Small intestine (tissue), 7 donors: Measurements from ENCODE around the gene CYP19A1. TPM values are rescaled to one million over a fixed set of nuclear protein-coding genes. Genes with fewer than 3 reads are reported as not detected.

ENCODE experiments used
- DNase-seq, 2 donors: peaks; one replicate each; pipeline versions ENCODE4 v3.0.0 to v3.0.0-alpha.2; 2013
- FAIRE-seq: peaks from 2 replicates; lab custom pipeline; 2012; peaks lifted over from hg19 to GRCh38; lab: Jason Lieb, UNC
- H3K27ac ChIP-seq, 3 donors: one replicate each; pipeline ENCODE4 v1.5.1; 2013; ENCODE audit warnings: low read length in 2 of 3, mild to moderate bottlenecking in 2 of 3, control low read depth in 1 of 3, inconsistent platforms in 1 of 3, low read depth in 1 of 3, moderate library complexity in 1 of 3
- H3K27me3 ChIP-seq, 3 donors: one replicate each; pipeline ENCODE4 v1.6.1; 2013; ENCODE audit warnings: low read length in 3 of 3, inconsistent platforms in 1 of 3; ENCODE audit not compliant: control insufficient read depth in 3 of 3, insufficient read depth in 3 of 3
- H3K36me3 ChIP-seq, 3 donors: one replicate each; pipeline ENCODE4 v1.6.1; 2013; ENCODE audit warnings: low read length in 3 of 3, inconsistent platforms in 1 of 3, low read depth in 1 of 3, mild to moderate bottlenecking in 1 of 3, moderate library complexity in 1 of 3; ENCODE audit not compliant: control insufficient read depth in 3 of 3, insufficient read depth in 2 of 3
- H3K4me1 ChIP-seq, 3 donors: one replicate each; pipeline ENCODE4 v1.6.1; 2013; ENCODE audit warnings: low read length in 2 of 3, inconsistent platforms in 1 of 3, low read depth in 1 of 3, mild to moderate bottlenecking in 1 of 3, moderate library complexity in 1 of 3; ENCODE audit not compliant: control insufficient read depth in 3 of 3, insufficient read depth in 2 of 3
- H3K4me3 ChIP-seq, 3 donors: one replicate each; pipeline ENCODE4 v1.5.1; 2013; ENCODE audit warnings: low read length in 3 of 3, control low read depth in 1 of 3, inconsistent platforms in 1 of 3, low read depth in 1 of 3, mild to moderate bottlenecking in 1 of 3, moderate library complexity in 1 of 3
- H3K9me3 ChIP-seq, 2 donors: one replicate each; pipeline ENCODE4 v1.6.1; 2013; ENCODE audit warnings: low read depth in 1 of 2, low read length in 1 of 2; ENCODE audit not compliant: control insufficient read depth in 2 of 2, insufficient read depth in 1 of 2
- WGBS, 3 donors: extraction: QIAGEN DNeasy Blood & Tissue Kit; methylation state at CpG; one replicate each; pipeline ENCODE4 v1.1.7; 2013; 5-methylcytosine and 5-hydroxymethylcytosine counted together
- polyA plus RNA-seq, 4 donors: library from polyadenylated mRNA; stranded (reverse) in 3 of 4; unstranded in 1 of 4; fragments of 200-250 nt in 3 of 4; fragments of 120-200 nt in 1 of 4; gene quantifications; one replicate each; pipeline versions ENCODE4 v1.2.1 to v1.2.3, GENCODE V29; 2013
- donor health status: healthy with polysubstance abuse.
- donor health status: control.
- donor health status: control.
- donor health status: Bipolar disorder and iron deficiency.
- donor health status: healthy.

The CYP19A1 gene
- polyA plus RNA-seq, 4 donors = 0.33 to 2.0 TPM; not detected in 2

DNA sequence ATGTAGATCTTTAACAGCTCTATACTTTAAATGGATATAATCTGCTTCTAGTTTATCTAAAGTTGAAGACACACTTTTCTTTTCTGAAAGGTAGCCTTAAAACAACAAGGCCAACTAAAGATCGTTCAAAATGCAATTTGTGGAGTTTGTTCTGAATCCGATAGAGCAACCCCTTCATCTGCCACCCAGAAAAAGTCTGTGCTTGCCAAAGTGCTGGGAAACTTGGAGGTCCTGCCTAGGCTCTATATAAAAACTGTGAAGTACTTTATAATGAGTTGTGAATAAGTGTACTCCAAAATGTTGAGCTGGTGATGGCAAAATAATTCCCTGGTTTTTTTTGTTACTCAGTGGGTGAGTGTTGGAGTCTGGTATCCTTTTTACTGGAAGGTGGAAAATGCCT lies 15.6 kb upstream of the CYP19A1 start:
- 32 to 64% (median 38%) methylated on average over 2 of the region's 2 CpGs for WGBS, 3 donors
- Histone ChIP-seq H3K4me1 (no peaks in the 10 kb centered on the region), H3K9me3 (no peaks in the 10 kb centered on the region), H3K27me3 (no peaks in the 10 kb centered on the region), H3K27ac (no peak overlapping the region), H3K4me3 (no peak overlapping the region), H3K36me3 (no peaks in the 10 kb centered on the region)
- FAIRE-seq (no peak), DNase-seq (no peak)

GRCh38 chr15:51350723-51351122 lies 12.3 kb upstream of the CYP19A1 start:
- no peaks in the 10 kb centered on the region for H3K4me1 ChIP-seq
- no peaks in the 10 kb centered on the region for H3K9me3 ChIP-seq
- no peaks in the 10 kb centered on the region for H3K36me3 ChIP-seq
- H3K4me3 ChIP-seq = no peak overlapping the region
- FAIRE-seq (no peak), DNase-seq (no peak)
- 88 to 97% (median 94%) methylated on average over 3 of the region's 3 CpGs for WGBS, 3 donors
- no peak overlapping the region for H3K27ac ChIP-seq
- no peaks in the 10 kb centered on the region for H3K27me3 ChIP-seq

DNA sequence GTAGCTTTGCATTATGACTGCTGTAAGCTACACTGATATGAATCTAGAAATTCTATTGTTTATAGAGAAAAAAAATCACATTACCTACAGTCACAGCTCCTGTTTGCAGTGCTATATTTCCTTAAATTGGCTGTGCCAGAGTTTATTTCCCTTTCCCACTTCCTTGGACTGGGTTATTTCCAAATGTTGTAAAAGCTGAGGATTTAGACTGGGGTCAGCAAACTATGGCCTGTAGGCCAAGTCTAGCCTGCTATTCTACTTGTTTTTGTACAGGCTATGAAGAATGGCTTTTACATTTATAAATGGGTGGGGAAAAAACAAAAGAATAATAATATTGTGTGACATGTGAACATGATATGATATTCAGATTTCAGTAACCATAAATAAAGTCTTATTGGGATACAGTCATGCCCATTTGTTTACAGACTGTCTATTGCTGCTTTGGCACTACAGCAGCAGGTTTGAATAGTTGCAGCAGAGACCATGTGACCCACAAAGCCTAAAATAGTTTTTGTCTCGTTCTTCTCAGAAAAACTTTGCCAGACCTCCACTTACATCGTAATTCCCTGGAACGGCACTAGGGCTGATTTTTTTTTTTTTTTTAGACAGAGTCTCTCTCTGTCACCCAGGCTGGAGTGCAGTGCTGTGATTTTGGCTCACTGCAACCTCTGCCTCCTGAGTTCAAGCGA lies 10.9 kb upstream of the CYP19A1 start:
- Histone ChIP-seq H3K9me3 (no peaks in the 10 kb centered on the region), H3K4me1 (no peaks in the 10 kb centered on the region), H3K4me3 (no peak overlapping the region), H3K36me3 (no peaks in the 10 kb centered on the region), H3K27me3 (no peaks in the 10 kb centered on the region), H3K27ac (no peak overlapping the region)
- DNase-seq = no peak
- 56 to 87% (median 68%) methylated on average over 4 of the region's 4 CpGs for WGBS, 3 donors
- no peak for FAIRE-seq

- Histone ChIP-seq H3K9me3 (no peaks in the 10 kb centered on the region), H3K36me3 (no peaks in the 10 kb centered on the region), H3K4me3 (no peak overlapping the region), H3K27ac (no peak overlapping the region), H3K4me1 (no peaks in the 10 kb centered on the region), H3K27me3 (no peaks in the 10 kb centered on the region)
- 53 to 81% (median 60%) methylated on average over 5 of the region's 5 CpGs for WGBS, 3 donors
- FAIRE-seq (no peak), DNase-seq (no peak)
Measured at GRCh38 chr15:51348688-51349087, 10.3 kb upstream of the CYP19A1 start.

GRCh38 chr15:51346136-51346535 lies 7.7 kb upstream of the CYP19A1 start:
- no peak for DNase-seq
- FAIRE-seq = no peak
- Histone ChIP-seq H3K4me1 (no peaks in the 10 kb centered on the region), H3K27me3 (peaks cover 3 to 14% (median 8%) of the 10 kb centered on the region in 3 donors), H3K9me3 (no peaks in the 10 kb centered on the region), H3K27ac (no peak overlapping the region), H3K36me3 (no peaks in the 10 kb centered on the region), H3K4me3 (no peak overlapping the region)
- WGBS, 3 donors = 44 to 57% (median 46%) methylated on average over 3 of the region's 3 CpGs

DNA sequence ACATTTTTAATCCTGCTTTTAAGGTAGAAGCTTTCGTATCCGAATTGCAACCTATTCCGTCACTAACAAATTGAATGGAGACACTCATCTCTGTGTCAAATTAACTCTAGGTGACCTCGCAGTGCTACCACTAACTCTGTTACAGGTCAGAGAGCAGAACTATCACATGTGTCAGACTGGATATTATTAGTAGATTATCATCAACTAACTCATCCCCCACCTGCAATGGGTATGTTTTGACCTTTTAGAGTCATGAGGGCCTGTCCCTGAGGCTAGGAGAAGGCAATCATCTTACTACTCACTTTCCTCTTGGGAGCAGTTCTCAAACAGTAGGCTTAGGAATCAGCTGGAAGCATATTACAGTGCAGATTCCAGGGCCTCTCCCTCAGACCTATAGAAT lies 5.1 kb upstream of the CYP19A1 start:
- no peak overlapping the region for H3K4me3 ChIP-seq
- DNase-seq (no peak), FAIRE-seq (no peak)
- no peak overlapping the region for H3K27ac ChIP-seq
- no peaks in the 10 kb centered on the region for H3K4me1 ChIP-seq
- no peaks in the 10 kb centered on the region for H3K9me3 ChIP-seq
- WGBS, 3 donors = 95 to 96% (median 95%) methylated on average over 4 of the region's 4 CpGs
- H3K36me3 ChIP-seq = no peaks in the 10 kb centered on the region
- H3K27me3 ChIP-seq = peaks cover 7 to 23% (median 8%) of the 10 kb centered on the region in 3 donors

GRCh38 chr15:51342227-51342999 lies 4.0 kb upstream of the CYP19A1 start:
- Histone ChIP-seq H3K4me3 (no peak overlapping the region), H3K36me3 (no peaks in the 10 kb centered on the region), H3K27me3 (peaks cover 8 to 23% (median 9%) of the 10 kb centered on the region in 3 donors), H3K4me1 (no peaks in the 10 kb centered on the region), H3K9me3 (no peaks in the 10 kb centered on the region), H3K27ac (no peak overlapping the region)
- no peak for FAIRE-seq
- no peak for DNase-seq
- 56 to 64% (median 62%) methylated on average over 16 of the region's 16 CpGs for WGBS, 3 donors

DNA sequence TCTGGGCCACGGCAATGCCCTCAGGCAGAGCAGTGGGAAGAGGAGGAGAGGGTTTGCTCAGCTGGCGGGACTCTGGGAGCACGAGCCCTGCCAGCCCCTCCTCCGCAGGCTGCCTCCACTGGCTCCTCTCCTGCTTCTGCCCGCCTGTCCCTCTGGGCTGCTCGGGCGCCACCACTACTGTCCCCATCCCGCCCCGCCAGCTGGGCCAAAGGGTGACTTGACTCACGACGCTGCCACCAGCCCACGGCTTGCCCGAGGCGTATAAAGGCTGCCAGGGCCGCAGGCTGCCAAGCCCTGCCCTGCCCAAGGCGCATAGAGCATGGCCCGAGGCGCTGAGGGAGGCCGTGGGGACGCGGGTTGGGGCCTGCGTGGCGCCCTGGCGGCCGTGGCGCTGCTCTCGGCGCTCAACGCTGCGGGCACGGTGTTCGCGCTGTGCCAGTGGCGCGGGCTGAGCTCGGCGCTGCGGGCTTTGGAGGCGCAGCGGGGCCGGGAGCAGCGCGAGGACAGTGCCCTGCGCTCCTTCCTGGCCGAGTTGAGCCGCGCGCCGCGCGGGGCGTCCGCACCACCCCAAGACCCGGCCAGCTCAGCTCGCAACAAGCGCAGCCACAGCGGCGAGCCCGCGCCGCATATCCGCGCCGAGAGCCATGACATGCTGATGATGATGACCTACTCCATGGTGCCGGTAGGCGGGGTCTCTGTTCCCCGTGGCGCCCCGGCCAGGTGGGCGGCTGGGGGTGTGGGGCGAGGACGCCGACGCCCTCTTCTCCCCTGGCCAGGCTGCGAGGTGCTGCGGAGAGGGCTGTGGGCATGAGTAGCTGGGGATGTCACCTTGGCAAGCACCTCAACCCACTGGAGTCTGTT lies 3.2 kb upstream of the CYP19A1 start, which contains the start of gene GLDN:
Gene GLDN, plus strand, starts transcription at position 290 of the 861 bp plus-strand sequence. Its CDS starts 30 bp downstream, at position 320.
- FAIRE-seq = no peak
- Histone ChIP-seq H3K4me3 (no peak within 1 kb of the TSS), H3K27me3 (peaks cover 8 to 23% (median 10%) of the 10 kb centered on the region in 3 donors), H3K36me3 (no peaks in the 10 kb centered on the region), H3K9me3 (no peaks in the 10 kb centered on the region), H3K27ac (no peak within 1 kb of the TSS), H3K4me1 (no peaks in the 10 kb centered on the region)
- WGBS, 3 donors = 6 to 9% (median 7%) methylated on average over 58 to 76 of the region's 76 CpGs
- DNase-seq = peak in 1 of 2 donors; percentile 49
